Measurements from ENCODE around the gene UBXN11. TPM values are rescaled to one million over a fixed set of nuclear protein-coding genes. Genes with fewer than 3 reads are reported as not detected.
A peak's percentile ranks its signal among the peaks of the same experiment; 100 is the strongest.

The UBXN11 gene
- total and polyA plus RNA-seq, 2 of the 13 experiments (the other 11 are each of a cell fraction or from before 2014, with no cell fraction given): 9.3 to 10.4 TPM

DNA sequence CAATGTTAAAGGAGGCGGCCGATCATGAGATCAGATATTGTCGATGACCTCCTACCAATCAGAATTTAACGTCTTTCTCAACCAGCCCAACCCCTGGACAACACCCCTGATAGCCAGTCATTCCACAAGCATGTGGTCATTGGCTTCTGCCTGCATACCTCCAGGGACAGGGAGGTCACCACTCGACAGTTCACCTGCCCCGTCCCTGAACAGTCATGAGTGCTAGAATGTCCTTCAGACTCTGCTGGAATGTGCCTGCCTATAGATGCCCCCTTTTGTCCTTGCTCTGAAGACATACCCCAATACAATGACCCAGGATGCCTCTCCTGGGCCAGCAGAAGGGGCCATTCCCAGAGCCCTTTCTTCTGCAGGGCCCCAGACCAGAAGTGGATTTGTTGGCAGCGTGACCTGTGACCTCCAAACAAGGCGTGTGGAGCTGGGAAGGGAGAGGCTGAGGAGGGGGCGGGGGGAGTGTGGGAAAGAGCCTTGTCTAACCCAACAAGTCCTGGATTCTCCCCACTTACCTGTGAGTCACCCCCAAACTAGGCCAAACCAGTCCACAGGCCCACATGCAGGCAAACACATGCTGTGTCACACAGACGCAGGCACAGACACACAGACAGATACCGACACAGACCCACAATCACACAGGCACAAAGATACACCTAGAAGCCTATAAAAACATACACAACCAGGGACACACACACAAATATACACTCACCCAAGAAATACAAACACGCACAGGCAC, 45.3 kb upstream of the UBXN11 start (continued):
- TF ChIP-seq JARID2 (CRISPR knock-in tag; IDR thresholded peaks at IDR 0.05; ENCODE audit: insufficient replicate concordance) (no peak), MBD4 (IDR thresholded peaks at IDR 0.05; ENCODE audit: borderline replicate concordance, low read length) (no peak), RBFOX2 (IDR thresholded peaks at IDR 0.05; ENCODE audit: low read depth, low read length) (0 out of 2 replicates have a peak, but pooled peaks have one; percentile 25), NFKB2 (CRISPR knock-in tag; IDR thresholded peaks at IDR 0.05; ENCODE audit: borderline replicate concordance) (no peak), ZNF572 (CRISPR knock-in tag; IDR thresholded peaks at IDR 0.05) (no peak), TARDBP (CRISPR knock-in tag; IDR thresholded peaks at IDR 0.05) (peak; percentile 49; the same call in 1 of the 2 replicates), ZNF232 (CRISPR knock-in tag; IDR thresholded peaks at IDR 0.05; ENCODE audit: borderline replicate concordance) (0 out of 2 replicates have a peak, but pooled peaks have one; percentile 26), ADNP (CRISPR knock-in tag; IDR thresholded peaks at IDR 0.05) (peak; percentile 90), HDAC1 (CRISPR knock-in tag; IDR thresholded peaks at IDR 0.05) (peak; percentile 79), NCOA1 (CRISPR knock-in tag; IDR thresholded peaks at IDR 0.05) (no peak), ZNF629 (CRISPR knock-in tag; conservative IDR thresholded peaks at IDR 0.05) (no peak), ZNF547 (CRISPR knock-in tag; IDR thresholded peaks at IDR 0.05) (no peak)
- TF ChIP-seq, protein P1, sequence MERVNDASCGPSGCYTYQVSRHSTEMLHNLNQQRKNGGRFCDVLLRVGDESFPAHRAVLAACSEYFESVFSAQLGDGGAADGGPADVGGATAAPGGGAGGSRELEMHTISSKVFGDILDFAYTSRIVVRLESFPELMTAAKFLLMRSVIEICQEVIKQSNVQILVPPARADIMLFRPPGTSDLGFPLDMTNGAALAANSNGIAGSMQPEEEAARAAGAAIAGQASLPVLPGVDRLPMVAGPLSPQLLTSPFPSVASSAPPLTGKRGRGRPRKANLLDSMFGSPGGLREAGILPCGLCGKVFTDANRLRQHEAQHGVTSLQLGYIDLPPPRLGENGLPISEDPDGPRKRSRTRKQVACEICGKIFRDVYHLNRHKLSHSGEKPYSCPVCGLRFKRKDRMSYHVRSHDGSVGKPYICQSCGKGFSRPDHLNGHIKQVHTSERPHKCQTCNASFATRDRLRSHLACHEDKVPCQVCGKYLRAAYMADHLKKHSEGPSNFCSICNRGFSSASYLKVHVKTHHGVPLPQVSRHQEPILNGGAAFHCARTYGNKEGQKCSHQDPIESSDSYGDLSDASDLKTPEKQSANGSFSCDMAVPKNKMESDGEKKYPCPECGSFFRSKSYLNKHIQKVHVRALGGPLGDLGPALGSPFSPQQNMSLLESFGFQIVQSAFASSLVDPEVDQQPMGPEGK (CRISPR knock-in tag; IDR thresholded peaks at IDR 0.05): peak; percentile 51
- TF ChIP-seq, protein P2, sequence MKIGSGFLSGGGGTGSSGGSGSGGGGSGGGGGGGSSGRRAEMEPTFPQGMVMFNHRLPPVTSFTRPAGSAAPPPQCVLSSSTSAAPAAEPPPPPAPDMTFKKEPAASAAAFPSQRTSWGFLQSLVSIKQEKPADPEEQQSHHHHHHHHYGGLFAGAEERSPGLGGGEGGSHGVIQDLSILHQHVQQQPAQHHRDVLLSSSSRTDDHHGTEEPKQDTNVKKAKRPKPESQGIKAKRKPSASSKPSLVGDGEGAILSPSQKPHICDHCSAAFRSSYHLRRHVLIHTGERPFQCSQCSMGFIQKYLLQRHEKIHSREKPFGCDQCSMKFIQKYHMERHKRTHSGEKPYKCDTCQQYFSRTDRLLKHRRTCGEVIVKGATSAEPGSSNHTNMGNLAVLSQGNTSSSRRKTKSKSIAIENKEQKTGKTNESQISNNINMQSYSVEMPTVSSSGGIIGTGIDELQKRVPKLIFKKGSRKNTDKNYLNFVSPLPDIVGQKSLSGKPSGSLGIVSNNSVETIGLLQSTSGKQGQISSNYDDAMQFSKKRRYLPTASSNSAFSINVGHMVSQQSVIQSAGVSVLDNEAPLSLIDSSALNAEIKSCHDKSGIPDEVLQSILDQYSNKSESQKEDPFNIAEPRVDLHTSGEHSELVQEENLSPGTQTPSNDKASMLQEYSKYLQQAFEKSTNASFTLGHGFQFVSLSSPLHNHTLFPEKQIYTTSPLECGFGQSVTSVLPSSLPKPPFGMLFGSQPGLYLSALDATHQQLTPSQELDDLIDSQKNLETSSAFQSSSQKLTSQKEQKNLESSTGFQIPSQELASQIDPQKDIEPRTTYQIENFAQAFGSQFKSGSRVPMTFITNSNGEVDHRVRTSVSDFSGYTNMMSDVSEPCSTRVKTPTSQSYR (CRISPR knock-in tag; IDR thresholded peaks at IDR 0.05; ENCODE audit: borderline replicate concordance): peak; percentile 33; the same call in 1 of the 2 replicates
- TF ChIP-seq, protein P3, sequence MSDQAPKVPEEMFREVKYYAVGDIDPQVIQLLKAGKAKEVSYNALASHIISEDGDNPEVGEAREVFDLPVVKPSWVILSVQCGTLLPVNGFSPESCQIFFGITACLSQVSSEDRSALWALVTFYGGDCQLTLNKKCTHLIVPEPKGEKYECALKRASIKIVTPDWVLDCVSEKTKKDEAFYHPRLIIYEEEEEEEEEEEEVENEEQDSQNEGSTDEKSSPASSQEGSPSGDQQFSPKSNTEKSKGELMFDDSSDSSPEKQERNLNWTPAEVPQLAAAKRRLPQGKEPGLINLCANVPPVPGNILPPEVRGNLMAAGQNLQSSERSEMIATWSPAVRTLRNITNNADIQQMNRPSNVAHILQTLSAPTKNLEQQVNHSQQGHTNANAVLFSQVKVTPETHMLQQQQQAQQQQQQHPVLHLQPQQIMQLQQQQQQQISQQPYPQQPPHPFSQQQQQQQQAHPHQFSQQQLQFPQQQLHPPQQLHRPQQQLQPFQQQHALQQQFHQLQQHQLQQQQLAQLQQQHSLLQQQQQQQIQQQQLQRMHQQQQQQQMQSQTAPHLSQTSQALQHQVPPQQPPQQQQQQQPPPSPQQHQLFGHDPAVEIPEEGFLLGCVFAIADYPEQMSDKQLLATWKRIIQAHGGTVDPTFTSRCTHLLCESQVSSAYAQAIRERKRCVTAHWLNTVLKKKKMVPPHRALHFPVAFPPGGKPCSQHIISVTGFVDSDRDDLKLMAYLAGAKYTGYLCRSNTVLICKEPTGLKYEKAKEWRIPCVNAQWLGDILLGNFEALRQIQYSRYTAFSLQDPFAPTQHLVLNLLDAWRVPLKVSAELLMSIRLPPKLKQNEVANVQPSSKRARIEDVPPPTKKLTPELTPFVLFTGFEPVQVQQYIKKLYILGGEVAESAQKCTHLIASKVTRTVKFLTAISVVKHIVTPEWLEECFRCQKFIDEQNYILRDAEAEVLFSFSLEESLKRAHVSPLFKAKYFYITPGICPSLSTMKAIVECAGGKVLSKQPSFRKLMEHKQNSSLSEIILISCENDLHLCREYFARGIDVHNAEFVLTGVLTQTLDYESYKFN (CRISPR knock-in tag; conservative IDR thresholded peaks at IDR 0.05): peak; percentile 79
- TF ChIP-seq, protein P4, sequence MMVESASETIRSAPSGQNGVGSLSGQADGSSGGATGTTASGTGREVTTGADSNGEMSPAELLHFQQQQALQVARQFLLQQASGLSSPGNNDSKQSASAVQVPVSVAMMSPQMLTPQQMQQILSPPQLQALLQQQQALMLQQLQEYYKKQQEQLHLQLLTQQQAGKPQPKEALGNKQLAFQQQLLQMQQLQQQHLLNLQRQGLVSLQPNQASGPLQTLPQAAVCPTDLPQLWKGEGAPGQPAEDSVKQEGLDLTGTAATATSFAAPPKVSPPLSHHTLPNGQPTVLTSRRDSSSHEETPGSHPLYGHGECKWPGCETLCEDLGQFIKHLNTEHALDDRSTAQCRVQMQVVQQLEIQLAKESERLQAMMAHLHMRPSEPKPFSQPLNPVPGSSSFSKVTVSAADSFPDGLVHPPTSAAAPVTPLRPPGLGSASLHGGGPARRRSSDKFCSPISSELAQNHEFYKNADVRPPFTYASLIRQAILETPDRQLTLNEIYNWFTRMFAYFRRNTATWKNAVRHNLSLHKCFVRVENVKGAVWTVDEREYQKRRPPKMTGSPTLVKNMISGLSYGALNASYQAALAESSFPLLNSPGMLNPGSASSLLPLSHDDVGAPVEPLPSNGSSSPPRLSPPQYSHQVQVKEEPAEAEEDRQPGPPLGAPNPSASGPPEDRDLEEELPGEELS (CRISPR knock-in tag; IDR thresholded peaks at IDR 0.05): 0 out of 2 replicates have a peak, but pooled peaks have one; percentile 8
- TF ChIP-seq, protein P5, sequence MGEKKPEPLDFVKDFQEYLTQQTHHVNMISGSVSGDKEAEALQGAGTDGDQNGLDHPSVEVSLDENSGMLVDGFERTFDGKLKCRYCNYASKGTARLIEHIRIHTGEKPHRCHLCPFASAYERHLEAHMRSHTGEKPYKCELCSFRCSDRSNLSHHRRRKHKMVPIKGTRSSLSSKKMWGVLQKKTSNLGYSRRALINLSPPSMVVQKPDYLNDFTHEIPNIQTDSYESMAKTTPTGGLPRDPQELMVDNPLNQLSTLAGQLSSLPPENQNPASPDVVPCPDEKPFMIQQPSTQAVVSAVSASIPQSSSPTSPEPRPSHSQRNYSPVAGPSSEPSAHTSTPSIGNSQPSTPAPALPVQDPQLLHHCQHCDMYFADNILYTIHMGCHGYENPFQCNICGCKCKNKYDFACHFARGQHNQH (CRISPR knock-in tag; IDR thresholded peaks at IDR 0.05): peak; percentile 24; the same call in 1 of the 2 replicates
